Measurements from ENCODE around the gene OR52B2. TPM values are rescaled to one million over a fixed set of nuclear protein-coding genes. Genes with fewer than 3 reads are reported as not detected.

OR52B2 gene
- total and polyA plus RNA-seq, 2 of the 8 experiments (the other 6 are each of a cell fraction or from before 2014, with no cell fraction given): 0.15 TPM; not detected in 1

DNA sequence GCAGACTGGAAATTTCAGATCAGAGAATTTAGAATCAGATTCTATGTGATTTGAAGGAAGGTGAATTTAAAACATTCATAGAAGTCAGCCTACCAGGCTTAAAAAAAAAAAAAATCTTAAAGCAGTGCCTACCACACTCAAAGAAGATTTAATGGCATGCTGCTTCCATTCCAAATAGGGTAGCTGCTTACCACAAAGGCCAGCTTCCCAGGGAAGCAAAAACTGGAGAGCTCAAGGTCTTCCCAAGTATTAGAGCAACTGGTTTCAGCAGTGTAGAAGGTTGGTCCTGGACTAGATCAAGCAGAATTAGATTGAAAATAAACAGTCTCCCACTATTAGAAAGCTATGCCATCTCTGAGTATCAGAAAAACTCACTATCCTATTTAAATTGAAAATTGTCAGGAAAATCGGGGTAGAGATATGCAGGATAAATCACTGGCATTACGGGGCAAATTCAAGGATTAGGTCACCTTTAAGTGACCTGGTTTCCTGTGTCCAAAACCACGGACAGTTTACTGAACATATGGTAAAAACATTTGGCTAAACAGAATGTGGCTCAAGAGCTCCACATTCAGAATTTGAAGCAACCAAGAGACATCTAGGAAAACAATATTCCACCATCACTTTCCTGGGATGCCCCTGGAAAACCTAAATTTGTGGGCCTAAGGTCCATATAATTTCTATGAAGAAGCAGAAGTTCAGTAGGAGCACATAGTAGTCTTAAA is 36.5 kb upstream of the OR52B2 start (continued):
- TF ChIP-seq, protein P1, sequence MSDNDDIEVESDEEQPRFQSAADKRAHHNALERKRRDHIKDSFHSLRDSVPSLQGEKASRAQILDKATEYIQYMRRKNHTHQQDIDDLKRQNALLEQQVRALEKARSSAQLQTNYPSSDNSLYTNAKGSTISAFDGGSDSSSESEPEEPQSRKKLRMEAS (IDR thresholded peaks at IDR 0.05): no peak
- no peak for TF ChIP-seq TAF1 (IDR thresholded peaks at IDR 0.05; ENCODE audit: low read depth, low read length)
- TF ChIP-seq POLR2AphosphoS5 (IDR thresholded peaks at IDR 0.05; ENCODE audit: low read depth, low read length): no peak
- no peak for TF ChIP-seq MAFK (IDR thresholded peaks at IDR 0.05; ENCODE audit: low read depth, low read length)
- TF ChIP-seq POLR2A (IDR thresholded peaks at IDR 0.05; ENCODE audit: control extremely low read depth in 1 of 2, low read depth in 2 of 2, low read length in 2 of 2): no peak
- TF ChIP-seq CEBPB (IDR thresholded peaks at IDR 0.05; ENCODE audit: low read depth, low read length): no peak
- no peak for TF ChIP-seq EGR1 (IDR thresholded peaks at IDR 0.05; ENCODE audit: borderline replicate concordance, low read depth, low read length)
- no peak for TF ChIP-seq SP4 (IDR thresholded peaks at IDR 0.05; ENCODE audit: low read length)
